ENCODE data around the gene ANGEL1. TPM values are rescaled to one million over a fixed set of nuclear protein-coding genes. Genes with fewer than 3 reads are reported as not detected.

Gene ANGEL1
- total RNA-seq, 2 donors from 2014 or later: 10.7 to 15.3 TPM

DNA sequence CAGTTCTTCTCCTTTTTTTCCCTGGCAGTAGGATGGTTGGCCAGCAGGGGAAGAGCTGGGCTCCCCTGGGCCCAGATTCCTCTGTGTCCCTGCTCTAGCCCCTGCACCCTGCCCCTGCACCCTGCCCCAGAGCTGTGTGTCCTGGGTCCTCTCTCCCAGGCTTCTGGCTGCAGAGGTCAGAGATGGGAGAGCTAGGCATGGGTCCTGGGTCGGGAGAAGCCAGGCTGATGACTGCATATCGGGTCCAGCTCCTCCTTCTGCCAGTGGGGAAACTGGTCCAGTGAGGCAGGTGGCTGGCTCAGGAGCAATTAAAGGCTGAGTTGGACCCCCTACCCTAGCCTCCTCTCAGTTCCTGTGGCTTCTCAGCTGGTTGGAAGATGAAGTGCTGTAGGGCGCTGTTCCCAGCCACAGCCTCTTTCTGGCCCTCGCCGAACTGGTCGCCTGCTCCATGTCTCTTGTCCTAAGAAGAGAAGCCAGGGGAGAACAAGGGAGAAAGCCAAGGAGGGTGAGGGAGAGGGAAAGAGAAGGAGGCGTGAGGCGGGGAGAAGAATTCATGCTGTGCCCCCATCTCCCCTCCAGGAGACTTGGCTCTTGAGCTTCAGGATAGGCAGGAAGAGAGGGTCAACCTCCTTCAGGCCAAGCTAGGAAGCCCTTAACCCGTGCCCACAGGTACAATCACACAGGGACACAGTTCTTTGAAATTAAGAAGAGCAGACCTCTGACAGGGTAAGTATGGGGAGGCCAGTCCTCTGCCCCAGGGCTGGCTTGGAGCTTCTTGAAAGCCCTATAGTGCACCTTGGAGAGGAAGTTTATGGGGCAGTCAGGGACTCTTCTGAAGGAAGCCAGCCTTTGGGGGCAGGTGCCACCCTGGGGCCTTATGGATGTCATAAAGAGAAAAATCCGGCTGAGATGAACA is 41.9 kb downstream of the ANGEL1 start:
- DNase-seq: peak; percentile 13
- TF ChIP-seq, protein P1, sequence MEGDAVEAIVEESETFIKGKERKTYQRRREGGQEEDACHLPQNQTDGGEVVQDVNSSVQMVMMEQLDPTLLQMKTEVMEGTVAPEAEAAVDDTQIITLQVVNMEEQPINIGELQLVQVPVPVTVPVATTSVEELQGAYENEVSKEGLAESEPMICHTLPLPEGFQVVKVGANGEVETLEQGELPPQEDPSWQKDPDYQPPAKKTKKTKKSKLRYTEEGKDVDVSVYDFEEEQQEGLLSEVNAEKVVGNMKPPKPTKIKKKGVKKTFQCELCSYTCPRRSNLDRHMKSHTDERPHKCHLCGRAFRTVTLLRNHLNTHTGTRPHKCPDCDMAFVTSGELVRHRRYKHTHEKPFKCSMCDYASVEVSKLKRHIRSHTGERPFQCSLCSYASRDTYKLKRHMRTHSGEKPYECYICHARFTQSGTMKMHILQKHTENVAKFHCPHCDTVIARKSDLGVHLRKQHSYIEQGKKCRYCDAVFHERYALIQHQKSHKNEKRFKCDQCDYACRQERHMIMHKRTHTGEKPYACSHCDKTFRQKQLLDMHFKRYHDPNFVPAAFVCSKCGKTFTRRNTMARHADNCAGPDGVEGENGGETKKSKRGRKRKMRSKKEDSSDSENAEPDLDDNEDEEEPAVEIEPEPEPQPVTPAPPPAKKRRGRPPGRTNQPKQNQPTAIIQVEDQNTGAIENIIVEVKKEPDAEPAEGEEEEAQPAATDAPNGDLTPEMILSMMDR (IDR thresholded peaks at IDR 0.05): no peak
- no peaks in the 10 kb centered on the region for H3K27me3 ChIP-seq
- H3K4me3 ChIP-seq: no peak overlapping the region
- no peaks in the 10 kb centered on the region for H3K9me3 ChIP-seq
- H3K36me3 ChIP-seq: no peaks in the 10 kb centered on the region
- intact Hi-C loops (cut with DNase I): no loop called here
- no peak overlapping the region for H3K9ac ChIP-seq (ENCODE audit: low read depth in 2 of 2, low read length in 2 of 2)
- H3K4me1 ChIP-seq: no peaks in the 10 kb centered on the region
- no peak overlapping the region for H3K27ac ChIP-seq

DNA sequence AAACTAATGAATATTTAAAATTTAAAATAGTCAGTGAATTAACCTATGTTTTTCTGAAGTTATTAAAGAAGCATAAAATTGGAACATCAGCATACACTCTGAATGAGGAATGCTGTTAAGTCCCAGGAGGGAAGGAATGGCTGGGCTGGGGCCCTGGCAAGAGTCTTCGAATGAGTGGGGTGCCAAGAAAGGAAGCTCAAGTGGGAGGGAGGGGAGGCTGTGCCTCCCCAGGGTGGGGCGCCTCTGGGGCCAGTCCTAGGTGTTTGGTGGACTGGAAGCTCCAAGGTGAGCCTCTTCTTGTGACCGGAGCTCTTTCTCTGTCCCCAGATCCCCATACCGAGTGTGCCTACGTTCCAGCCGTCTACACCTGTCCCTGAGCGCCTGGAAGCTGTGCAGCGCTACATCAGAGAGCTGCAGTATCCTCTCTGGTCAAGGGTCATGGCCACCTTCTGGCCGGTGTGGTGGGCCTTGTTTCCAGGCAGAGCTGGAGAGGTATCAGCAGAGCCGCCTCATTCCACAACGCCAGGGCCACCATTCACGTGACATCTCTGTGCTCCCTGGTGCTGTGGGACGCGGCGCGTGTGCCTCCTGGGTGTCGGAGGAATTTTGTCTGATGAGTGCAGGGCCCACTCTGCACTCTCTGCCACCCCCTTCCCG is 42.9 kb downstream of the ANGEL1 start:
- Histone ChIP-seq H3K36me3 (no peaks in the 10 kb centered on the region), H3K27me3 (no peaks in the 10 kb centered on the region), H3K9me3 (no peaks in the 10 kb centered on the region), H3K27ac (no peak overlapping the region), H3K4me1 (no peaks in the 10 kb centered on the region), H3K4me3 (no peak overlapping the region), H3K9ac (ENCODE audit: low read depth in 2 of 2, low read length in 2 of 2) (no peak overlapping the region)
- intact Hi-C loops (cut with DNase I): no loop called here
- TF ChIP-seq, protein P1 (IDR thresholded peaks at IDR 0.05): no peak
- peak; percentile 9 for DNase-seq

DNA sequence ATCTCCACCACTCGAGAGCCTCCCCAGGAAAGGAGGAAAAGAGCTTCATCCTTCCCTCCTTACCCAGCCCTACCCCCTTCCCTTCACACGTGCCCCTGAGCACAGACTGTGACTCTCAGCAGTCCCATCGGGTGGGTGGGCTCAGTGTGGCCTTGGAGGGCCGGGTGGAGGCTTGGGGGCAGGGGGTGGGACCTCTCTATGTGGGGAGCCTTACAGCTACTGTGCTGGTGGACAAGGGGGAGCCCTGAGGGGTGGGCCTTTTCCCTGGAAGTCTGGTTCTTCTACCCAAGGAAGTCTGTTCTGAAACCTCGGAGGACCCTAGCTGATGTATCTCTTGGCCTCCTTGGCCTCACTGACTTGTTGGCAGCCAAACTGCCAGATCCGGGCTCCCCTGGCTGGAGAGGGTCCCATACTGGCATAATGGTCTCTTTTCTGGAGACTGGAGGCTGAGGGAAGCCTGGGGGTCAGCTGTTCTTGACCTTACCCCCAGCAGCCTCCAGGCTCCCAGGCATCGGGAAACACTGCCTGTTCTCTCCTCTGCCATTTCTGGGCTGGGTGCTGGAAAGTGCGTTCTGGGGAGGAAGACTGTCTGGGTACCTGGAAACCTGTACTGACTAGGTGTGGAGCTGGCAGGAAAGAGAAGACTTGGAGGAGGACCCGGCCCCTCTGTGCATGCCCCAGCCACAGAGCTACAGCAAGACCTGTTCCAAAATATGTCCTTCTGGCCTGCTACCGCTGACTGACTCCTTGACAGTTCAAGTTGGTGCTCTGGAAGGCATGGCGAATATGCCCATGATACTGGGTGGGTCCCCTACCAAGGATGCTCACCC is 43.8 kb downstream of the ANGEL1 start:
- Histone ChIP-seq H3K4me1 (no peaks in the 10 kb centered on the region), H3K27ac (no peak overlapping the region), H3K9me3 (no peaks in the 10 kb centered on the region), H3K4me3 (no peak overlapping the region), H3K27me3 (no peaks in the 10 kb centered on the region), H3K36me3 (no peaks in the 10 kb centered on the region), H3K9ac (ENCODE audit: low read depth in 2 of 2, low read length in 2 of 2) (no peak overlapping the region)
- no peak for DNase-seq
- intact Hi-C loops (cut with DNase I): no loop called here
- TF ChIP-seq, protein P1 (IDR thresholded peaks at IDR 0.05): no peak

GRCh38 chr14:76767681-76768656 is 44.7 kb downstream of the ANGEL1 start:
- Histone ChIP-seq H3K9me3 (no peaks in the 10 kb centered on the region), H3K4me1 (no peaks in the 10 kb centered on the region), H3K4me3 (no peak overlapping the region), H3K9ac (ENCODE audit: low read depth in 2 of 2, low read length in 2 of 2) (no peak overlapping the region), H3K36me3 (no peaks in the 10 kb centered on the region), H3K27me3 (no peaks in the 10 kb centered on the region), H3K27ac (no peak overlapping the region)
- DNase-seq: peak; percentile 34
- intact Hi-C loops (cut with DNase I): no loop called here
- TF ChIP-seq, protein P1 (IDR thresholded peaks at IDR 0.05): no peak
